ENCODE measurements around the gene B4GALT2.
A peak's percentile ranks its signal among the peaks of the same experiment; 100 is the strongest.

The B4GALT2 gene

DNA sequence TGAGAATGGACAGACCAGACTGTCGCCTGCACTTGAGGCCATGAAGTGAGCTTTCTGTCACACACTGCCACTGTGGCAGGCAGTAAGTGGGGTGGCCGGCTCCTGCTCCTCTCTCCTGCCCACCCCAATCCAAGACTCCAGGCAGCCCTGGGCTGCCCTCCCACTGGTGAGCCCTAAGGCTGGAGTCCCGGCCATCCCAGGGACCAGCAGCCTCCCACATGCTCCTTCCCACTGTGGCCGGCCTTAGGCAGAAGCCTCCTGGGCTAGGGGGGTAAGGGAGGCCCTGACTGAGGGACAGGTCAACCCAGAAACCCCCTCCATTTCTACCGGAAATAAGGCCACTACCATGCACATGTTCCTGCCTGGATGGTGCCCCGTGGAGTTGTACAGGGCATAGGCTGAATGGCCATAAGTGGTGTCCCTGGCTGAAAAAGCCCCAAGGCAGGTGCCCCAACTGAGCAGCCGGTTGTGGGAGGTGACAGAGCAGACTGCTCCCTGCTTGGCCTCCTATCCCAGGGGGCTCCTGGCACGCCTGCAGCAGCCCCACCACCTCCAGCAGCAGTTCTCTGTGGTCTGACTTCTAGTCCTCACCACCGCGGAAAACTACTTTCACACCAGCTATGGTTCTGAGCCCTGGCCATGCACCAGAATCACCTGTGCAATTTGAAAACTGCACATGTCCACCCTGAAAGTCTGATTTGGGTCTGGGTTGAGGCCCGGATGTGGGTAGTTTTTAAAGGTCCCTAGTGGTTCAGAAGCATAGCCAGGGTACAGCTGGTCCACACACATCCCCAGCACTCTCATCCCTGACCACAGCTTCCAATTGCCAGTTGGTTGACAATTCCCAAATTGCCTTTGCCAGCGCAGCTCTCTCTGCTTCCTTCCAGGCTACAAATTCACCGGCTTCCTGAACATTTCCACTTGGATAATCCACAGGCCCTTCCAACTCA, 47.0 kb upstream of the B4GALT2 start:
- Histone ChIP-seq H3K18ac (ENCODE audit: low read depth in 1 of 2, low read length in 2 of 2) (no peak overlapping the region), H3K4me1 (ENCODE audit: control insufficient read depth, insufficient read depth, low read depth, low read length) (peaks cover 47% of the 10 kb centered on the region), H3K27ac (ENCODE audit: low read length, poor library complexity, severe bottlenecking) (no peak overlapping the region), H3K9me3 (ENCODE audit: control insufficient read depth, low read length) (peaks cover 5% of the 10 kb centered on the region), H2AK5ac (ENCODE audit: low read length, severe bottlenecking) (no peak overlapping the region), H3K4me2 (ENCODE audit: low read length, poor library complexity, severe bottlenecking) (no peak overlapping the region), H2BK12ac (ENCODE audit: low read length in 2 of 2) (no peak overlapping the region), H4K8ac (ENCODE audit: low read length) (peak overlapping the region; percentile 9), H2AFZ (ENCODE audit: low read depth, low read length) (no peak overlapping the region), H4K91ac (ENCODE audit: low read length) (no peak overlapping the region), H3K9ac (ENCODE audit: low read length) (no peak overlapping the region), H2BK120ac (ENCODE audit: low read depth, low read length) (no peak overlapping the region), H3K4me3 (ENCODE audit: insufficient read depth in 1 of 2, low read depth in 1 of 2, low read length in 2 of 2) (peak overlapping the region in 1 of 2 experiments; percentile 14), H3K4ac (ENCODE audit: low read depth in 1 of 2, low read length in 2 of 2) (no peak overlapping the region), H3K79me1 (replicated peaks; ENCODE audit: low read length, poor library complexity, severe bottlenecking) (no peaks in the 10 kb centered on the region), H3K36me3 (ENCODE audit: control insufficient read depth in 1 of 2, insufficient read depth in 2 of 2, low read depth in 1 of 2, low read length in 2 of 2) (peaks cover 10 to 25% of the 10 kb centered on the region in 2 experiments), H3K27me3 (ENCODE audit: control insufficient read depth in 1 of 2, insufficient read depth in 1 of 2, low read length in 2 of 2) (peaks cover 0 to 30% of the 10 kb centered on the region in 2 experiments), H3K23ac (ENCODE audit: low read length in 2 of 2) (no peak overlapping the region), H3K14ac (ENCODE audit: low read length in 2 of 2) (no peak overlapping the region), H2BK15ac (ENCODE audit: low read depth, poor library complexity, severe bottlenecking) (no peak overlapping the region), H2BK5ac (ENCODE audit: low read depth, low read length, poor library complexity, severe bottlenecking) (no peak overlapping the region)
- DNase-seq = no peak
- WGBS = 94% methylated on average over 12 of the region's 13 CpGs

DNA sequence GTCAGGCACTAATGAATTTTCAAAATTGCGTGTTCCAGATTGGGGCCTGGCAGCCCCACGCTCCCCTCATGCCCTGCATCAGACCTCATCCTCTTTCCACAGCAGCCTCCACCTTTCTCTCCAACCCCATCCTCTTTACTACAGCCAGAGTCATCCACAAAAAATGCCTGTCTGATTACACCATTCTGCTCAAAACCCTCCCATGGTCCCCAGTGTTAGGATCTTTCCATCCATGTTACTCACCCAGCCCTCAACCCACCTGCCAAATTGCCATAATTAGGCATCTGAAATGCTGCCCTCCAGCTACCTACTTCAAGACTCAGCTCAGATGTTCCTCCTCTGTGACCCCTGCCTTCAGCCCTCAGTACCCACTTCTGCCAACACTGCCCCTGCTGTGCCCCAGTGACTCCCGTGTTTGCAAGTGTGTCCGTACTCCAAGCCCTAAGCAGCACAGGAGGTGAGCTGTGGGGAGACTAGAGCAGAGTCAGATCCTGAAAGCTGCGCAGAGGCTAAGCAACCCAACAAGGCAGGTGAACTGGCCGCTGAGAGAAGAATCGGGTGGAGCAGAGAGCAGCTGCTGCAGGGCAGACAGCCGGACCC, 46.1 kb upstream of the B4GALT2 start:
- Histone ChIP-seq H3K9ac (ENCODE audit: low read length) (peak overlapping the region; percentile 60), H3K4me3 (ENCODE audit: insufficient read depth in 1 of 2, low read depth in 1 of 2, low read length in 2 of 2) (peak overlapping the region; percentile 35 to 68), H2AFZ (ENCODE audit: low read depth, low read length) (no peak overlapping the region), H3K36me3 (ENCODE audit: control insufficient read depth in 1 of 2, insufficient read depth in 2 of 2, low read depth in 1 of 2, low read length in 2 of 2) (peaks cover 6 to 25% of the 10 kb centered on the region in 2 experiments), H2BK15ac (ENCODE audit: low read depth, poor library complexity, severe bottlenecking) (no peak overlapping the region), H4K91ac (ENCODE audit: low read length) (peak overlapping the region; percentile 47), H2AK5ac (ENCODE audit: low read length, severe bottlenecking) (no peak overlapping the region), H3K9me3 (ENCODE audit: control insufficient read depth, low read length) (peaks cover 5% of the 10 kb centered on the region), H2BK120ac (ENCODE audit: low read depth, low read length) (no peak overlapping the region), H2BK12ac (ENCODE audit: low read length in 2 of 2) (peak overlapping the region; percentile 27 to 30), H3K27ac (ENCODE audit: low read length, poor library complexity, severe bottlenecking) (no peak overlapping the region), H3K27me3 (ENCODE audit: control insufficient read depth in 1 of 2, insufficient read depth in 1 of 2, low read length in 2 of 2) (peaks cover 0 to 36% of the 10 kb centered on the region in 2 experiments), H2BK5ac (ENCODE audit: low read depth, low read length, poor library complexity, severe bottlenecking) (no peak overlapping the region), H4K8ac (ENCODE audit: low read length) (peak overlapping the region; percentile 54), H3K18ac (ENCODE audit: low read depth in 1 of 2, low read length in 2 of 2) (peak overlapping the region in 1 of 2 experiments; percentile 54), H3K4me1 (ENCODE audit: control insufficient read depth, insufficient read depth, low read depth, low read length) (peaks cover 53% of the 10 kb centered on the region), H3K23ac (ENCODE audit: low read length in 2 of 2) (peak overlapping the region in 1 of 2 experiments; percentile 34), H3K4ac (ENCODE audit: low read depth in 1 of 2, low read length in 2 of 2) (peak overlapping the region in 1 of 2 experiments; percentile 54), H3K79me1 (replicated peaks; ENCODE audit: low read length, poor library complexity, severe bottlenecking) (no peaks in the 10 kb centered on the region), H3K14ac (ENCODE audit: low read length in 2 of 2) (peak overlapping the region in 1 of 2 experiments; percentile 11), H3K4me2 (ENCODE audit: low read length, poor library complexity, severe bottlenecking) (peak overlapping the region; percentile 72)
- peak; percentile 36 for DNase-seq
- WGBS = 31% methylated on average over 8 of the region's 8 CpGs

DNA sequence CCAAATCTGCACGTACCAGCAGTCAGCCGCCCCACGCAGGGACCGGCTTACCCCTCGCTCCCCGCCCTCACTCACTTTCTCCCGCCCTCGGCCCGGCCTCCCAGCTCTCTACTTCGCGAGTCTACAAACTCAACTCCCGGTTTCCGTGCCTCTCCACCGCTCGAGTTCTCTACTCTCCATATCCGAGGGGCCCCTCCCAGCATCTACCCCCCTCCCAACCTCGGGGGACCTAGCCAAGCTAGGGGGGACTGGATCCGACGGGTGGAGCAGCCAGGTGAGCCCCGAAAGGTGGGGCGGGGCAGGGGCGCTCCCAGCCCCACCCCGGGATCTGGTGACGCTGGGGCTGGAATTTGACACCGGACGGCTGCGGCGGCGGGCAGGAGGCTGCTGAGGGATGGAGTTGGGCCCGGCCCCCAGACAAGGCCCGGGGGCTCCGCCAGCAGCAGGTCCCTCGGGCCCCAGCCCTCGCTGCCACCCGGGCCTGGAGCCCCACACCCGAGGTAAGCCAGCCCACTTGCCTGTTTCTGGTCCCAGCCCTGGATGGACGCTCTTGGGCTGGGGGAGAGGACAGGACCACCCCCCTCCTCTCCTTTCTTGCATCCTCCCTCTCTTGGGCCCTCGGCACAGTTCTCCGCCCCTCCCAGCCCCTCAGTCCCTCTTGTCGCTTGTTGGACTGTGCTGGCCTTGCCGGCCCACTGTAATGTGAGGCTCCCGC, 45.5 kb upstream of the B4GALT2 start, which contains the start of gene ARTN:
TSS of gene ARTN (plus strand) at position 416 of the 715 bp plus-strand sequence. CDS start 1,856 bp downstream, outside the sequence.
- Histone ChIP-seq H2AFZ (ENCODE audit: low read depth, low read length) (no peak within 1 kb of the TSS), H3K4me3 (ENCODE audit: insufficient read depth in 1 of 2, low read depth in 1 of 2, low read length in 2 of 2) (peak within 1 kb of the TSS; percentile 35 to 68), H4K8ac (ENCODE audit: low read length) (peak within 1 kb of the TSS; percentile 54), H2BK5ac (ENCODE audit: low read depth, low read length, poor library complexity, severe bottlenecking) (no peak within 1 kb of the TSS), H3K4me2 (ENCODE audit: low read length, poor library complexity, severe bottlenecking) (peak within 1 kb of the TSS; percentile 72), H3K4ac (ENCODE audit: low read depth in 1 of 2, low read length in 2 of 2) (peak within 1 kb of the TSS in 1 of 2 experiments; percentile 54), H4K91ac (ENCODE audit: low read length) (peak within 1 kb of the TSS; percentile 47), H3K14ac (ENCODE audit: low read length in 2 of 2) (peak within 1 kb of the TSS in 1 of 2 experiments; percentile 11), H2BK15ac (ENCODE audit: low read depth, poor library complexity, severe bottlenecking) (peak within 1 kb of the TSS; percentile 13), H3K18ac (ENCODE audit: low read depth in 1 of 2, low read length in 2 of 2) (peak within 1 kb of the TSS in 1 of 2 experiments; percentile 54), H3K27me3 (ENCODE audit: control insufficient read depth in 1 of 2, insufficient read depth in 1 of 2, low read length in 2 of 2) (peaks cover under 1 to 42% of the 10 kb centered on the region in 2 experiments), H3K9ac (ENCODE audit: low read length) (peak within 1 kb of the TSS; percentile 60), H3K9me3 (ENCODE audit: control insufficient read depth, low read length) (peaks cover 5% of the 10 kb centered on the region), H3K4me1 (ENCODE audit: control insufficient read depth, insufficient read depth, low read depth, low read length) (peaks cover 53% of the 10 kb centered on the region), H3K23ac (ENCODE audit: low read length in 2 of 2) (peak within 1 kb of the TSS in 1 of 2 experiments; percentile 34), H2BK120ac (ENCODE audit: low read depth, low read length) (no peak within 1 kb of the TSS), H2BK12ac (ENCODE audit: low read length in 2 of 2) (peak within 1 kb of the TSS; percentile 30 to 37), H3K27ac (ENCODE audit: low read length, poor library complexity, severe bottlenecking) (no peak within 1 kb of the TSS), H2AK5ac (ENCODE audit: low read length, severe bottlenecking) (no peak within 1 kb of the TSS), H3K36me3 (ENCODE audit: control insufficient read depth in 1 of 2, insufficient read depth in 2 of 2, low read depth in 1 of 2, low read length in 2 of 2) (peaks cover 6 to 25% of the 10 kb centered on the region in 2 experiments), H3K79me1 (replicated peaks; ENCODE audit: low read length, poor library complexity, severe bottlenecking) (no peaks in the 10 kb centered on the region)
- 6% methylated on average over 42 of the region's 42 CpGs for WGBS
- peak; percentile 52 for DNase-seq

Measured in mesenchymal stem cell (in vitro differentiated cells and primary cell).